ENCODE data around the gene PTEN.

PTEN gene

DNA sequence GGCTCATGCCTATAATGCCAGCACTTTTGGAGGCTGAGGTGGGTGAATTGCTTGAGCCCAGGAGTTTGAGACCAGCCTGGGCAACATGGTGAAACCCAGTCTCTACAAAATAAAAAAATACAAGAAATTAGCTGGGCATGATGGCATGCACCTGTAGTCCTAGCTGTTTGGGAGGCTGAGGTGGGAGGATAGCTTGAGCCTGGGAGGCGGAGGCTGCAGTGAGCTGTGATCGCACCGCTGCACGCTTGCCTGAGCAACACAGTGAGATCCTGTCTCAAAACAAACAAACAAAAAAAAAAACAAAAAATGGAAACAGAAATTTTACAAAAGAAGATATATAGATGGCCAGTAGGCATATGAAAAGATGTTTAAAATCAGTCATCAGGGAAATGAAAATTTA is 57.1 kb downstream of the PTEN start:
- no peak overlapping the region for H3K27ac ChIP-seq
- TF ChIP-seq ZFX (IDR thresholded peaks at IDR 0.05; ENCODE audit: borderline replicate concordance) = no peak
- TF ChIP-seq, protein P1, sequence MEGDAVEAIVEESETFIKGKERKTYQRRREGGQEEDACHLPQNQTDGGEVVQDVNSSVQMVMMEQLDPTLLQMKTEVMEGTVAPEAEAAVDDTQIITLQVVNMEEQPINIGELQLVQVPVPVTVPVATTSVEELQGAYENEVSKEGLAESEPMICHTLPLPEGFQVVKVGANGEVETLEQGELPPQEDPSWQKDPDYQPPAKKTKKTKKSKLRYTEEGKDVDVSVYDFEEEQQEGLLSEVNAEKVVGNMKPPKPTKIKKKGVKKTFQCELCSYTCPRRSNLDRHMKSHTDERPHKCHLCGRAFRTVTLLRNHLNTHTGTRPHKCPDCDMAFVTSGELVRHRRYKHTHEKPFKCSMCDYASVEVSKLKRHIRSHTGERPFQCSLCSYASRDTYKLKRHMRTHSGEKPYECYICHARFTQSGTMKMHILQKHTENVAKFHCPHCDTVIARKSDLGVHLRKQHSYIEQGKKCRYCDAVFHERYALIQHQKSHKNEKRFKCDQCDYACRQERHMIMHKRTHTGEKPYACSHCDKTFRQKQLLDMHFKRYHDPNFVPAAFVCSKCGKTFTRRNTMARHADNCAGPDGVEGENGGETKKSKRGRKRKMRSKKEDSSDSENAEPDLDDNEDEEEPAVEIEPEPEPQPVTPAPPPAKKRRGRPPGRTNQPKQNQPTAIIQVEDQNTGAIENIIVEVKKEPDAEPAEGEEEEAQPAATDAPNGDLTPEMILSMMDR (IDR thresholded peaks at IDR 0.05) = no peak

DNA sequence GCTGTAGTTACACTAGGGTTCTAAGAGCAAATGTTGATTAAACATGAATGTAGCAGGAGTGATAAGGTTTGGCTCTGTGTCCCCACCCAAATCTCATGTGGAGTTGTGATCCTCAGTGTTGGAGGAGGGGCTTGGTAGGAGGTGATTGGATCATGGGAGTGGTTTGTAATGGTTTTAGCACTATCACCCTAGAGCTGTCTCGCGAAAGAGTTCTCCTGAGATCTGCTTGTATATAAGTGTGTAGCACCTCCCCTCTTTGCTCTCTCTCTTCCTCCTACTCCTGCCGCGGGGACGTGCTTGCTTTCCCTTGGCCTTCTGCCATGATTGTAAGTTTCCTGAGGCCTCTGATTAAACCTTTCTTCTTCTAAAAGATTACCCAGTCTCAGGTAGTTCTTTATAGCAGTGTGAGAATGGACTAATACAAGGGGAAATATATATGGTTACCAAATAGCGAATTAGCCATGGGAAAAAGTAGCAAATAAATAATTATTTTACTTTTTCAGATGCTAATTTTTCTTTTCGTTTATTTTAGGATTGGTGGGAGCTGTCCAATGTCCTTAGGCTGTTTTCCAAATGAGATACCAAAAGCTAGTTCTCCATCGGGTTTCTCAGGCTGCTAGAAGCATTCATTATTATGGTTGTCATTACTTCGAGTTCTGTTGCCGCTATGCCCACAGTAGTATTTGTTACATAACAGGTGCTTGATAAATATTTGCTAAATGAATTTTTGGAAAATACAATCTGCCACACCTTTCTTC is 58.7 kb downstream of the PTEN start:
- H3K27ac ChIP-seq = no peak overlapping the region
- no peak for TF ChIP-seq ZFX (IDR thresholded peaks at IDR 0.05; ENCODE audit: borderline replicate concordance)
- TF ChIP-seq, protein P1 (IDR thresholded peaks at IDR 0.05) = no peak

DNA sequence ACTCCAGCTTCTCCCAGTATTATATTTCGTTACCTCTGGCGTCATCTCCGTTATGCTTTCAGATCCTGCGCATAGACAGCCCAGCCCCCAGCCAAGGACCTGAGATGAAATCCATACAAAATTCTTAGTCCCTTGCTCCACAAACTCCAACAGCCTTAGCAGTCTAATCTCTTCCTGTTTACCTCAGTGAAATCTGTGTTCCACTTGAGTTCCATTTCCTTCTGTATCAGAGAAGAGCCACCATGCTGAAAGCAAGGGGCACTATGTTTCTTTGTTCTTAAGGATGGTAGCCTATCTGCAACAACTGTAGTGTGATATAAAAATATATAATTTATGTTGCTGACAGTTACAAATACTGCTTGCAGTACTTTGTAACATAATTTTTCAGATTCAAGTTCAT is 59.8 kb downstream of the PTEN start:
- H3K27ac ChIP-seq = no peak overlapping the region
- TF ChIP-seq ZFX (IDR thresholded peaks at IDR 0.05; ENCODE audit: borderline replicate concordance) = no peak
- TF ChIP-seq, protein P1 (IDR thresholded peaks at IDR 0.05) = no peak

DNA sequence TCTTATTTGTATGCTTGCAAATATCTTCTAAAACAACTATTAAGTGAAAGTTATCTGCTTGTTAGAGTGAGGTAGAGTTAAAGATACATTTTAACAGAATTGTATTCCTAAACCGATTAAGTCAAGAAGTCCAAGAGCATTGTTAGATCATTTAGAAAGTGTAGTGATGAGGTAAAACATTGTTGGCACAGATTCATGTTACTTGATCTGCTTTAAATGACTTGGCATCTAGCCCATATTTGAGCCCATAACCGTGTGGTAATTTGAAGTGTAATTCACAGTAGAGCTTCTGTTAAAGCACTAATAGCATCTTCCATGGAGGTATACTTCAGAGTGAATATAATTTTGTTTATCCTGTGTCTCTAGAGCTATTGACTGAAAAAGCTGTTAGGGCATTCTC is 62.1 kb downstream of the PTEN start:
- TF ChIP-seq ZFX (IDR thresholded peaks at IDR 0.05; ENCODE audit: borderline replicate concordance) = no peak
- TF ChIP-seq, protein P1 (IDR thresholded peaks at IDR 0.05) = no peak
- H3K27ac ChIP-seq = no peak overlapping the region

DNA sequence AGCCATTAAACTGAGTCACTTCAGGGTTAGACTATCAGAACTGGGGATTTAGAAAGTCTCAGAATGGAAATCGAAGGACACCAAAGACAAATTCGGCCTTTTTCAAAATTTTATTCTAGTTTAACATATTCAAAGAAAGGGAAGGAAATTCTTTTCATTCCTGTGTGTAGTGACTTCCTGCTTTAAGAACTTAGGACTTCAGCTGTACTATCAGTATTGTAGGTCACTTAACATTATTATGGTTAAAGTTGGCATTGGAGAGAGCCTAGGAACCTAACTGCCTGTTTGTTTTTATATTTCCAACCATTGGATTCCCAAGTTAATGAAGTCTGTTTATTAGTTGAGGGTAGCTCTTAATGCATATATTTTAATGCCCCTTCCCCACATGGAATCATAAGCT is 63.7 kb downstream of the PTEN start:
- TF ChIP-seq ZFX (IDR thresholded peaks at IDR 0.05; ENCODE audit: borderline replicate concordance) = no peak
- TF ChIP-seq, protein P1 (IDR thresholded peaks at IDR 0.05) = no peak
- H3K27ac ChIP-seq = no peak overlapping the region

DNA sequence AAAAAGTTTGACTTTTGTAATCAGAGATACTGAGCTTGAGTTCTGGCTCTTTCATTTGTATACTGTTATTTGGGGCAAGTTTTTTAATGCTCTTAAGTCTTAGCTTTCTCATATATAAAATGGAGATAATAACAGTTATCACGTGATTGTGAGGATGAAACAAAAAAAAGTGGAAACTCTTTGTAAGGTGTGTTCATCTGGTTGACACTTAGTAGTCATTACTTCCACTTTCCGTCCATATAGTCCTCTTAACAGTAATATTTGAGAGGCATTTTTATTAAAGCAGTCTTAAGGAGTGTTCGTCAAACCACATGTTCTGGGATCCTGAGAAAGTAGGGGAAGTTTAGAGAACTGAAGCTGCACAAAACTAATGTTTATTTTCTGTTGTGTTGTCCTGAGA is 65.6 kb downstream of the PTEN start:
- TF ChIP-seq, protein P1 (IDR thresholded peaks at IDR 0.05) = no peak
- no peak for TF ChIP-seq ZFX (IDR thresholded peaks at IDR 0.05; ENCODE audit: borderline replicate concordance)
- no peak overlapping the region for H3K27ac ChIP-seq

DNA sequence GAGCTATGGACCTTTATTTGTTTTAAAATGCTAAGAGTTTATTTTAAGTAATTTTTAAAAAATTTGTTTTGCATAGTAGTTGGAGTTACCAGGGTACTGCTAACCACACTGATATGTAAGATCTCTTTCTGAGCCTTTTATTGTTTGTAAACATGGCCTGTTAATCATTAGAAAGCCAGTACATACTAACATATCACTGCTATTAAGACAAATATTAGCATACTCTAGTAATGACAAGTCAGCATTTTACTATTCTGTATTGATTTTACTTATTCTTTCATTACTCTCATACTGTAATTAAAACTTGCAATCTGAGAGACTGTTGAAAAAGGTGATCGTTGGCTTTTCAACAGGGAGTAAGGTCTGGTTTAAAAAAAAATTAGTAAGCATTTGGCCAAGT is 66.7 kb downstream of the PTEN start:
- no peak overlapping the region for H3K27ac ChIP-seq

More for the DNA sequence above, 66.7 kb downstream of the PTEN start:
- TF ChIP-seq, protein P1 (IDR thresholded peaks at IDR 0.05) = no peak
- TF ChIP-seq ZFX (IDR thresholded peaks at IDR 0.05; ENCODE audit: borderline replicate concordance) = no peak

All from 22Rv1 (cell line).